SH-SY5Y (cell line): Measurements from ENCODE around the gene SNRNP70.

ENCODE experiments used
- GATA2 ChIP-seq: IDR thresholded peaks from 2 replicates; pipeline ENCODE4 v1.6.1; 2011; ENCODE audit warnings: mild to moderate bottlenecking, low read depth, low read length
- GATA3 ChIP-seq: IDR thresholded peaks from 2 replicates; pipeline ENCODE4 v1.6.1; 2011; ENCODE audit warnings: low read depth, mild to moderate bottlenecking, low read length, moderate library complexity

Gene SNRNP70

DNA sequence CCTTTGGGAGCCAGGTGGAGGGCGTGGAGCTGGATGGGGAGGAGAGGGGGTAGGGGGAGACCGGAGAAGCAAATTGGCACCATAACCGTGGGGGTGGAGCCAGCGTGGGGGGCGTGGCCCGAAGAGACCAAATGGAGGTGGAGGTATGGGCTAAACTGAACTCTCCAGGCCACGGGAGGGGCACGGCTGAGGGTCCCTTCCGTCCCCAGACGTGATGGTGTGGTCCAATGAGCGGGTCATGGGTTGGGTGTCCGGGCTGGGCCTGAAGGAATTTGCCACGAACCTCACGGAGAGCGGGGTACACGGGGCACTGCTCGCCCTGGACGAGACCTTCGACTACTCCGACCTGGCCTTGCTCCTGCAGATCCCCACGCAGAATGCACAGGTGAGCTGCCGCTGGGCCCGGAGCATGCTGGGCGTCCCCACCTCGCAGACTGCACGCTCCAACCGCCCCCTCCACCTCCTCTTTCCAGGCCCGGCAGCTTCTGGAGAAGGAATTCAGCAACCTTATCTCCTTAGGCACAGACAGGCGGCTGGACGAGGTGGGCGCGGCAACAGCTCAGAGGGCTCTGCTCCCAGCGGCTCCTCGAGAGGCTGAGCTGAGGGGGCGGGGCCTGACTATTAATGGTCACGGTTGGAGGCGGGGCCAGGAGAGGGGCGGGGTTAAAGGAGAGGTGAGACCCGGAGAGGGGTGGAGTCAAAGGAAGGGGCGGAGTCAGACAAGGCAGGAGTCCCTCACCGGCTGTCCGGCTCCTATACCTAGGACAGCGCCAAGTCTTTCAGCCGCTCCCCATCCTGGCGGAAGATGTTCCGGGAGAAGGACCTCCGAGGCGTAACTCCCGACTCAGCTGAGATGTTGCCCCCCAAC lies 63.8 kb downstream of the SNRNP70 start:
- TF ChIP-seq GATA2, result no peak
- TF ChIP-seq GATA3, result no peak

GRCh38 chr19:49149652-49150105 lies 64.4 kb downstream of the SNRNP70 start:
- no peak for TF ChIP-seq GATA3
- no peak for TF ChIP-seq GATA2

- no peak for TF ChIP-seq GATA3
- no peak for TF ChIP-seq GATA2
These were observed 65.1 kb downstream of the SNRNP70 start for GRCh38 chr19:49150106-49150943.

- TF ChIP-seq GATA2 (no peak), GATA3 (no peak)
These were observed 65.6 kb downstream of the SNRNP70 start for GRCh38 chr19:49150944-49151243.

GRCh38 chr19:49151267-49152118 lies 66.2 kb downstream of the SNRNP70 start:
- TF ChIP-seq GATA2 (no peak), GATA3 (no peak)

DNA sequence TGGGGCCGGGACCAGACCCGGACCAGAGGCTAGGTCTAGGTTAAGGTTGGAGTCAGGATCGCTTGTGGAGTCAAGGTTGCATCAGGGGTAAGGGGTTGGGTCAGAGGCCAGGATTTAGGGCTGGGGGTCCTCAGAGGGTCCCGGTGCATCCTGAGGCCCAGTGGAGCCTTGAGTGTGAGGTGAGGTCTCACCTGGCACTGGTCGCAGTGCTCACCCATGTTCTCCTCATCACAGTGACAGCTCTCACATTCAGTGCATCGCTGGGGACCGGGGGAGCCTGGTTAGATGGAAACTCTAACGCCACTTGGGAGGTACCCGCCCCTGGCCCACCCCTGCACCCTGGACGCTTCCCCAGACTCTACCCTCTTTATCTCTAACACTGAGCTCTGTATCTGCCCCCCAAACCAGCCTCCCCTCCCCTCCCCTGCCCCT lies 66.9 kb downstream of the SNRNP70 start:
- TF ChIP-seq GATA2 (no peak), GATA3 (no peak)

- TF ChIP-seq GATA3 (no peak), GATA2 (no peak)
These were observed 68.0 kb downstream of the SNRNP70 start for GRCh38 chr19:49153167-49153809.

DNA sequence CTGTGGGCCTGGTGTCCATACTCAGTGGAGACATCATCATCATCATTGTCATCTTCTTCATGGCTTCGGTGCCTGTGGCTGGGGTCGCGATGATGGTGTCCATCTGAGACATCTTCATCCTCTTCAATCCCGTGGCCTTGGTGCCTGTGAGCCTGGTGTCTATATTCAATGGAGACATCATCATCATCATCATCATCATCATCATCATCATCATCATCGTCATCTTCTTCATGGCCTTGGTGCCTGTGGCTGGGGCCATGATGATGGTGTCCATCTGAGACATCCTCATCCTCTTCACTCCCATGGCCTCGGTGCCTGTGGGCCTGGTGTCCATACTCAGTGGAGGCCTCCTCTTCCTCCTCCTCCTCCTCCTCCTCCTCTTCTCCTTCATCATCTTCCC lies 69.0 kb downstream of the SNRNP70 start:
- no peak for TF ChIP-seq GATA3
- TF ChIP-seq GATA2, result no peak

DNA sequence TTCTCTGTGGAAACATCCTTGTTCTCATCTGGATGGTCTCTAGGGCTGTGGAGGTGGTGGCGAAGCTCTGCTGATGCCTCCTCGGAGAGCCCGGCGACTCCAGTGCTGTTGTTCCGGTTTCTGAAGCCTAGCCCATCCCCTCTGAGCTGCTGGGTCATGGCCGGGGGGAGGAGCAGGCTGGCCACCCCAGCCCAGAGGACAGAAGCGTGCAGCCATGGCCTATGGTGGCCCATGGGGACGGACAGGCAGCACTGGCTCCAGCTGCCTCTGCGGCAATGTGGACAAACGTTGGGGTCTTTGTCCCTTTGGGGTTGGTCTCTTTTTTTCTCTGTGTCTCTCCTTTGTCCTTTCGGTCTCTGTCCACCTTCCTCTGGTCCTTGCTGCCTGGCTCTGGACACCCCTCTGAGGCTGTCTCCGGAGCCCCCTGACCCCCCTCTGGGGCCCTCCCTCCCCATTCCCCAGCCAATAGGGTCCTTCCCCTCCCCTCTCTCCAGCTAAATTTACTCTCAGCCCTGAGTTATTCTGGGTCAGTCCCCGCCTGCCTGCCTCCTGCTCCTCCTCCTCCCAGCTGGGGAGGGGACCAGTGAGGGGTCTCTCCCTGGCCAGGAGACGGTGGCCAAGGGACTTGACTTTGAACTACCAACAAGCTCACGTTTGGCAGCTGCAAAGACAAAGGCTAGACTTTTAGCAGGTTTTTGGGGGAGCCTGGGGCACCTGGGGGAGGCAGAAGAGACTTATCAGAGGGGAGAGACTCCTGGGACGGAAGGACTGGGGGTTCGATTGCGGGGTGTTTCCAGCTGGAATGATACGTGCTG lies 70.0 kb downstream of the SNRNP70 start, which contains the start of gene HRC:
TSS of gene HRC (minus strand) at position 392 of the 815 bp plus-strand sequence. CDS start at position 233, 159 bp downstream.
- TF ChIP-seq GATA3 (no peak), GATA2 (no peak)

GRCh38 chr19:49155820-49156346 lies 70.6 kb downstream of the SNRNP70 start:
- TF ChIP-seq GATA2, result no peak

DNA sequence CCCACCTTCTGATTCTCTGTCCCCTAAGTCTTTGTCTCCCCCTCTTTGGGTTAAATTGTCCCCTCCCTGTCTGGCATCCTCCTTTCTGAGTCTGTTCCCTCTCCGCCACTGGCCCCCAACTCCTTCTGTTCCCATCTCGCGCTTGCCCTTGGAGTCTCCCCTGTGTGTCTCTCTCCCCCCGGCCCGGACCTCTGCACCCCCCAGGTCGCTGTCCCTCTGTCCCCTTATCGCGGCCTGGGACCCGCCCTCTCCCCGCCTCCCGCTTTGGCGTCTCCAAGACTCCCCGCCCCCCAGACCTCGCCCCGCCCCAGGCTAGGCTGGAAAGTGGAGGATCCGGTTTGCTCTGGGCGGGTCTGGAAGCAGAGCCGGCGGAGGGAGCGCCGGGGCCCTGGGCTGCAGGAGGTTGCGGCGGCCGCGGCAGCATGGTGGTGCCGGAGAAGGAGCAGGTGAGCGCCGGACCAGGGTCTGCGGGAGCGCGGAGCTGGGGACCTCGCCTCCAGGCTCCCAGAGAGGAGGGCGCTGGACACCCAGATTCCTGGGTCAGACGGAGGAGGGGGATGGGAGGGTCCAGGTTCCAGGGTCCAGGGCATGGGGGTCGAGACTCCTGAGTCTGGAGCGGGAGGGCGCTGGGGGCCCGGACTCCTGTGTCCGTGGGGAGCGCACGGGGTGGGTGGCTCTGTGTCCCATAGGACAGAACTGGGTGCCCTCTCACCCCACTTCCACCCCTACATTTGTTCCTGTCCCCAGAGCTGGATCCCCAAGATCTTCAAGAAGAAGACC lies 72.4 kb downstream of the SNRNP70 start, which contains the start of gene TRPM4:
TSS of gene TRPM4 (plus strand) at position 348 of the 780 bp plus-strand sequence. CDS start at position 423, 75 bp downstream.
- TF ChIP-seq GATA2 (no peak), GATA3 (no peak)
